HTERT RPE-1 (cell line): ENCODE measurements around the gene PRDM7.
"Not testable (repeated sequence)": the region's sequence is repeated elsewhere in the genome, so short reads cannot be mapped to it uniquely, and the experiment has no call there.

Experiments
- in situ Hi-C: fragments of 300-500 bp; cut with MboI; formaldehyde crosslinking; loops from 4 replicates; pipeline ENCODE4 v1.14.3; 2020; ENCODE audit warnings: low sequenced_read_pairs

PRDM7 gene

GRCh38 chr16:90077240-90077756 lies at the start of gene PRDM7:
Gene PRDM7 (minus strand): TSS chr16:90077331. CDS start chr16:90075910, 1,421 bp downstream.
- in situ Hi-C loops: no loop called here

- in situ Hi-C loops: not testable (repeated sequence)
These were observed 44.7 kb upstream of the PRDM7 start for GRCh38 chr16:90121846-90122245.

- in situ Hi-C loops: not testable (repeated sequence)
These were observed 30.5 kb upstream of the PRDM7 start for GRCh38 chr16:90107617-90108016.

- in situ Hi-C loops: not testable (repeated sequence)
These were observed 29.9 kb upstream of the PRDM7 start for GRCh38 chr16:90107060-90107459.

- in situ Hi-C loops: not testable (repeated sequence)
These were observed 29.1 kb upstream of the PRDM7 start for GRCh38 chr16:90106271-90106670.

DNA sequence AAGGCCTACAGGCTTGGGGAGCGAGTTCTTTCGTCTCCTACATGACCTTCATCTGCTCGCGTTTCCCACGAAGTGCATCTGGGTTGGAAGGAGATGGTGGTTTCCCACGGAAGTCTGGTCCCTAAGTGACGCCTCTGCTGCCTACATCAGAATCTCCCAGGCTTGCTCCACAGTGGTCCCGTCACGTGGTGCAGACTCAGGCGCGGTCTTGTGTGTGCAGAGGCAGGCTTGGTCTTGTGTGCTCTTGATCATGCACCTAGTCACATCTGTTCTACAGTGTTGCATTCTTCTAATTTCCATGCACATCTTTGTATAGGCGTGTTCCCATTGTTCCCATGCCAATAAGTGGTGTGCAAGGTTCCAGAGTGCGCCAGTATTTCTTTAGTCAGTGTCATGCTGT lies 27.6 kb upstream of the PRDM7 start:
- in situ Hi-C loops: not testable (repeated sequence)

- in situ Hi-C loops: not testable (repeated sequence)
These were observed 25.2 kb upstream of the PRDM7 start for GRCh38 chr16:90102086-90102884.

GRCh38 chr16:90101332-90101731 lies 24.2 kb upstream of the PRDM7 start:
- in situ Hi-C loops: not testable (repeated sequence)

GRCh38 chr16:90100790-90101189 lies 23.7 kb upstream of the PRDM7 start:
- in situ Hi-C loops: not testable (repeated sequence)

DNA sequence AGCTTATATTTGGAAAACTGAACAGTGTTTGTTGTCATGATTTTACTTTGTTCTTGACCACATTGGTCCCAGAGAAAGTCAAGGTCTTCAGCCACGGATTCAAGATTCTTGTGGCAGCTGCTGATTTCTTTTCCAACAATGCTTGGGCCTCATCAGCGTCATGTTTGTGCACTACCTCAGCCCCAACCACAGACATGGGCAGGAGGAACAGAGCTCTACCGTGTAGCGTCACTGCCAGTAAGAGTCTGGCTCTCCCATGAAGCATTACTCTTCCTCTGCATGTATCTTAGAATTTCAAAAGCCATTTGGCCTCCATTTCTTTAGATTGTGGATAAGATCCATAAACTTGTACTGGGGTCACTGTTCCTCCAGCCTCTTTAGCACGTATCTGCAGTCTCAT lies 23.1 kb upstream of the PRDM7 start:
- in situ Hi-C loops: not testable (repeated sequence)

DNA sequence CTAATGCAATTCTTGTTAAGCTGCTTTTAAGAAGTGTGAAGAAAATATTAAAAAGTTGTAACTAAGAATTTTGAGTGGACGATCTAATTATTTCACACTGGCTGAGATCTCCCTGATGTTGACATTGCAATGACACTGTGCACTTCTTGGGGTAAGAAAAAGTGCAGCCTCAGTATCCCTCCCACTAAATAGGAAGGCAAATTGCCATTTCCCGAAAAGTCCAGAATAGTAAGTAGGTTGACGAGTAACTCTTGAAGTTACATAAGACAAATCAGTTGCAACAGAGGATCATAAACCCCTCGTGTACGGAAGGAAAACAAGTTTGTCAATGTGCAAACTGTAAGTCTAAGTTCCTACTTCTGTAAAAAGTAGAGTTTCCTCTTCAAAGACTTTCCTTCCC lies 21.8 kb upstream of the PRDM7 start:
- in situ Hi-C loops: not testable (repeated sequence)

DNA sequence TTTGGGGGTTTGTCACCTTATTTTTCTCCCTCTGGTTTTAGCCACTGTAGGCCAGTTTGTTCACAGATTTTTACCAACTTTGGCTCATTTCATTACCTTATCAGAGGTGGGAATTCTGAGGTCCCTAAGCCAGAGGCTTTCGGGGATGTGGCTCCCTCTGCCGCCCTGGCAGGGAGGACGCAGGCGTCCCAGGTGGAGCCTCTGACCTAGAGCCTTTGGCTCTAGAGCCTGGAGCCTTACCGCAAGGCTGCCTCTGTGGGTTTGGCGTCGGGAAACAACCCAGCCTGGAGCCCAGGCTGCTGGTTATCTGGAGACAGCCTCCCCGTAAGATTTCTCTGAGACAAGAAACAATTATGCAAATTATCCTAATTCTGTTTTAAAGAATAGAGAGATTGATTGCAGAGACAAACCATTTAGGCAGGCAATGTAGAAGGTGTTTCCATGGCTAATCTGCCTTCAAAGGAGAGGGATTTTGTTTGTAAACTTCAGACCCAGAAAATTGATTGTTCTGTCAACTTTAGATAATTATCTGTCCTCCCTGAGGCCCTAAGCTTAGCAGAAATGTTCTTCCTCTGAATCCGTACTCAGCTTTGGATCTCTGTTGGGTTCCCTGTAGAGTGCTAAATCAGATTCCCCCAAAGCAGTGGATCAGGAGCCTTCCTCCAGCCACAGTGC lies 20.0 kb upstream of the PRDM7 start:
- in situ Hi-C loops: not testable (repeated sequence)

DNA sequence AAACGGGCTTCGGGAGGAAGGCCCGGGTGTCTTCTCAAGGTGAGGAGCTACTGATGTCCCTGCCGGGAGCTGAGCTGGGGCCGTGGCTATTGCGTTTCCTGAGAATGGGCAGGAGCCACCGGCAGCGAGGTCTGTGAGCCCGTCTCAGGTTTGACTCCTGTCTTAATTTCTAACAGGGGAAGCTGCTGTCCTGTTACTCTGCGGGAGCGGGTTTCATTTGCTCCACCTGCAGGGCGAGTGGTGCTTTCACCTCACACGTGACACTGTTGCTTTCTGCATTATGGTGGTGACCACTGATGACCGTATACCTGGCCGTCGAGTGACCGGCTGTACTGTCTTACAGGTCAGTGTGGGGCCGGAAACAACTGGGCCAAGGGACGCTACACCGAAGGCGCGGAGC lies 17.7 kb upstream of the PRDM7 start:
- in situ Hi-C loops: not testable (repeated sequence)

GRCh38 chr16:90094296-90094695 lies 17.2 kb upstream of the PRDM7 start:
- in situ Hi-C loops: not testable (repeated sequence)

GRCh38 chr16:90093799-90094198 lies 16.7 kb upstream of the PRDM7 start:
- in situ Hi-C loops: not testable (repeated sequence)

DNA sequence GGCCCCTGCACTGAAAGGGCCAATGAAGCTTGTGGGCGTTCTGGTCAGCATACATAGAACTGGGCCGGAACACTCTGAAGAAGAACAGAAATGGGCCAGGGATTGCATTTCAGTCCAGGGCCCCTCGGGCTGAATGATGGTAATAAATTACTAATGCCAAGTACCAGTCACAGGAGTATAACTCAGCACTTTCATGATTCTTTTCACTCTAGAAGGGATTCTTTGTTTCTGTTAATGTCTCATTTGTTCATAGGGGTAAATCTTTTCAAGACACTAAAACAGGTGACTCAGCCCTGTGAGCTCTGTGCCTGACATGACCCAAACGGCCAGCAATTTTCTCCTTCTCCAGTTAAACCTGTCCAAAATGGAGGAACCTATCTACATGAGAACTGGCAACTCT lies 15.7 kb upstream of the PRDM7 start:
- in situ Hi-C loops: not testable (repeated sequence)

- in situ Hi-C loops: no loop called here
These were observed 7.3 kb upstream of the PRDM7 start for GRCh38 chr16:90084215-90084950.

- in situ Hi-C loops: no loop called here
These were observed 6.0 kb upstream of the PRDM7 start for GRCh38 chr16:90083139-90083538.

- in situ Hi-C loops: no loop called here
These were observed 4.5 kb upstream of the PRDM7 start for GRCh38 chr16:90081606-90081970.

DNA sequence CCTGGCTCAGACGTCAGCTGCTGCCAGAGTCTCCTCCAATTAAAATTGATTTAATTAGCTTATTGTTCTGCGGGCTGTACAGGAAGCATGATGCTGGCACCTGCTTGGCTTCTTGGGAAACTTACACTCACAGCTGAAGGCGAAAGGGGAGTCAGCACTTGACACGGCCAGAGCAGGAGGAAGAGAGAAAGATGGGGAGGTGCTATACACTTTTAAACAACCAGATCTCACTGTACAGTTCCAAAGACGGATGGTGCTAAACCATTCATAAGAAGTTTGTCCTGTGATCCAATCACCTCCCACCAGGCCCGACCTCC lies 1.4 kb upstream of the PRDM7 start:
- in situ Hi-C loops: no loop called here

DNA sequence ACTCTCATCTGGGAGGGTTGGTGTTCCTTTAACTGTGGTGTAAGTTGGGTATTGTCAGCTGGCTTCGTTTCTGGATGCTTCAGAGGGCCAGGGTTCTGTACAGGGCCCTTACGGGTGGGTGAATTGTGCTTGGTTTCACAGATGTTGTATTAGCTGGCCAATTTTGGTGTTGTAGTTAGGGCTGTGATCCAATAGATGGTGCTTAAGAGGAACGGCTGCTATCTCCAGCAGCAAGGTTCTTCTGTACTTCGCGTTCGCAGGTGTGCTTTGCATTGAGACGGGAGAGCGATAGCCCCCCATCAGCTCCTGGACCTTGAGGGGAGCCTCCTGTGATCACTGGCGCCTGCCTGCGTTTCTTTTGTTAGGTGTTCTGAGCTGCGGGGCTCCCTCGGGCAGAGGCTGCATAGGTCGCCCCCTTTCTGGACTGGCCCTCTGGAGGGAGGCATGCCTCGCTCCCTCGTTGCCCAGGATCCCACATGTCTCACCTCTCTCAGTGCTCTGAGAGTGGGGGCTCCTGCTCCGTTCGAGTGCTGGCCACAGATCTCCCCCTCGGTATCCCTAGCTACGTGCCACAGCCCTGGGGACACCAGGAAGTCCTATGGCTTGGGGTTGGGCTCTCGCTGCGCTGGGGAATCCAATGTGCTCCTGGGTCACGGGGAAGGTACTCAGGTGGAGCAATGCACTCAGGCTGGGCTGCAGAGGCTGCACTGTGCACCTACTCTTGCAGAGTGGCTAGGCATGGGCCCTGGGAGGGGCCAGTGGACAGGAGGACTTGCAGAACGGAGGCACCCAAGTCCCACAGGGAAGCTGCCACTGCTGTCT lies 837 bp upstream of the PRDM7 start:
- in situ Hi-C loops: no loop called here
